ENCODE measurements around the gene PXDN. TPM values are rescaled to one million over a fixed set of nuclear protein-coding genes. Genes with fewer than 3 reads are reported as not detected.

Gene PXDN
- total and polyA plus RNA-seq, 2 of the 13 experiments (the other 11 are each of a cell fraction or from before 2014, with no cell fraction given) = not detected

DNA sequence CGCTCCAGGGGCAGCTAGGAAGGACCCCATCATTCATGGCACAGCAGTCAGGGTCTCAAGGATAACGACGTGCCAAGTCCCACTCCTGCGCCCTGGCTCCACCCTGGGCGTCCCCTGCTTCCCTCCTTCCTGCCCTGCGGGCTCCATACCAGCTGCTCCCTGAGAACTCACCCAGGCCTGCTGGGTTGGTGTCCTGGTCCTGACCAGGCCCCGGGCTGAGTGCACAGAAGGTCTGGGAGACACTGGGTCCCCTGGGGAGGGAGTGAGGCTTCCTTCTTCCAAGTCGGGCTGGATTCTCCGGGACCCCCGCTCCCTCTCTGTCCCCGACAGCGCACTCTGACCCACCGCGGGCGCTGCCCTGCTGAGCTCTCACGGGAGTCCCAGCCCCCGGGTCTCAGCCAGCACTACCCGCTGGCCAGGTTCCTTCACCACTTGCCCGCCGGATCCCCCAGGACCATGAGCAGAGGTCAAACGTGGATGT lies 160.2 kb downstream of the PXDN start:
- H3K27ac ChIP-seq (ENCODE audit: extremely low read length, insufficient read depth, low read length) = no peak overlapping the region
- peaks cover 22 to 78% of the 10 kb centered on the region in 2 experiments; a peak in 4 of 5 replicates for H3K27me3 ChIP-seq (ENCODE audit: control insufficient read depth in 1 of 2, insufficient read depth in 2 of 2, low read length in 2 of 2)
- H3K79me2 ChIP-seq (ENCODE audit: insufficient read depth, low read length) = no peaks in the 10 kb centered on the region
- FAIRE-seq = no peak
- no peaks in the 10 kb centered on the region for H4K20me1 ChIP-seq (ENCODE audit: insufficient read depth, low read length)
- no peak overlapping the region for H3K9ac ChIP-seq (ENCODE audit: insufficient read depth, low read depth, low read length)
- in situ Hi-C loops (cut with HindIII; ENCODE audit: extremely low pct_ligation_motif_present, low pct_unique_long_range_greater_than_20kb) = no loop called here
- intact Hi-C loops (cut with micrococcal nuclease; ENCODE audit: unreplicated experiment) = no loop called here
- H3K4me1 ChIP-seq (ENCODE audit: insufficient read depth, low read length) = no peaks in the 10 kb centered on the region
- no TSS peak for BruUV-seq (replicated peaks)
- no peaks in the 10 kb centered on the region for H3K9me3 ChIP-seq (ENCODE audit: low read length)
- no peaks in the 10 kb centered on the region for H3K36me3 ChIP-seq (replicated peaks in 1 of 2; ENCODE audit: control insufficient read depth in 1 of 2, insufficient read depth in 2 of 2, low read length in 2 of 2)
- TF ChIP-seq MBD4 (IDR thresholded peaks at IDR 0.05; ENCODE audit: borderline replicate concordance, low read length) (no peak), NKX3-1 (CRISPR knock-in tag; IDR thresholded peaks at IDR 0.05) (no peak), GTF3A (CRISPR knock-in tag; conservative IDR thresholded peaks at IDR 0.05) (no peak), SP1 (IDR thresholded peaks at IDR 0.05) (no peak), SP1 (CRISPR knock-in tag; IDR thresholded peaks at IDR 0.05) (no peak), ZNF607 (CRISPR knock-in tag; IDR thresholded peaks at IDR 0.05; ENCODE audit: borderline replicate concordance) (no peak), MYC (CRISPR knock-in tag; IDR thresholded peaks at IDR 0.05; ENCODE audit: borderline replicate concordance) (no peak), GATAD2A (CRISPR knock-in tag; IDR thresholded peaks at IDR 0.05) (no peak), TCF7 (IDR thresholded peaks at IDR 0.05; ENCODE audit: low read depth) (no peak), ZNF577 (CRISPR knock-in tag; IDR thresholded peaks at IDR 0.05; ENCODE audit: borderline replicate concordance, low read depth) (no peak), NFE2L1 (CRISPR knock-in tag; IDR thresholded peaks at IDR 0.05; ENCODE audit: borderline replicate concordance) (no peak), ATRX (CRISPR knock-in tag; IDR thresholded peaks at IDR 0.05; ENCODE audit: borderline replicate concordance) (no peak)
- TF ChIP-seq, protein P1, sequence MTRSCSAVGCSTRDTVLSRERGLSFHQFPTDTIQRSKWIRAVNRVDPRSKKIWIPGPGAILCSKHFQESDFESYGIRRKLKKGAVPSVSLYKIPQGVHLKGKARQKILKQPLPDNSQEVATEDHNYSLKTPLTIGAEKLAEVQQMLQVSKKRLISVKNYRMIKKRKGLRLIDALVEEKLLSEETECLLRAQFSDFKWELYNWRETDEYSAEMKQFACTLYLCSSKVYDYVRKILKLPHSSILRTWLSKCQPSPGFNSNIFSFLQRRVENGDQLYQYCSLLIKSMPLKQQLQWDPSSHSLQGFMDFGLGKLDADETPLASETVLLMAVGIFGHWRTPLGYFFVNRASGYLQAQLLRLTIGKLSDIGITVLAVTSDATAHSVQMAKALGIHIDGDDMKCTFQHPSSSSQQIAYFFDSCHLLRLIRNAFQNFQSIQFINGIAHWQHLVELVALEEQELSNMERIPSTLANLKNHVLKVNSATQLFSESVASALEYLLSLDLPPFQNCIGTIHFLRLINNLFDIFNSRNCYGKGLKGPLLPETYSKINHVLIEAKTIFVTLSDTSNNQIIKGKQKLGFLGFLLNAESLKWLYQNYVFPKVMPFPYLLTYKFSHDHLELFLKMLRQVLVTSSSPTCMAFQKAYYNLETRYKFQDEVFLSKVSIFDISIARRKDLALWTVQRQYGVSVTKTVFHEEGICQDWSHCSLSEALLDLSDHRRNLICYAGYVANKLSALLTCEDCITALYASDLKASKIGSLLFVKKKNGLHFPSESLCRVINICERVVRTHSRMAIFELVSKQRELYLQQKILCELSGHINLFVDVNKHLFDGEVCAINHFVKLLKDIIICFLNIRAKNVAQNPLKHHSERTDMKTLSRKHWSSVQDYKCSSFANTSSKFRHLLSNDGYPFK (CRISPR knock-in tag; IDR thresholded peaks at IDR 0.05; ENCODE audit: borderline replicate concordance) = no peak
- POLR2A ChIA-PET = no interaction called here
- no peak overlapping the region for H3K4me3 ChIP-seq (replicated peaks in 1 of 3; ENCODE audit: insufficient read depth in 1 of 3, low read depth in 2 of 3, low read length in 3 of 3)
- CTCF ChIA-PET (ENCODE audit: low intra/inter-chr PET ratio, low total read pairs) = no interaction called here
- no peak overlapping the region for H2AFZ ChIP-seq (ENCODE audit: low read length)
- no peak for DNase-seq (ENCODE audit: low spot score)
- 43% methylated on average over 18 of the region's 21 CpGs for WGBS (ENCODE audit: low lambda C conversion rate)
- no peak overlapping the region for H3K4me2 ChIP-seq (ENCODE audit: low read depth, low read length)
- no peak for ATAC-seq
